Measurements from ENCODE around the gene ZNF23.

ZNF23 gene

GRCh38 chr16:71439523-71439922 is 22.5 kb downstream of the ZNF23 start:
- TF ChIP-seq, protein P1, sequence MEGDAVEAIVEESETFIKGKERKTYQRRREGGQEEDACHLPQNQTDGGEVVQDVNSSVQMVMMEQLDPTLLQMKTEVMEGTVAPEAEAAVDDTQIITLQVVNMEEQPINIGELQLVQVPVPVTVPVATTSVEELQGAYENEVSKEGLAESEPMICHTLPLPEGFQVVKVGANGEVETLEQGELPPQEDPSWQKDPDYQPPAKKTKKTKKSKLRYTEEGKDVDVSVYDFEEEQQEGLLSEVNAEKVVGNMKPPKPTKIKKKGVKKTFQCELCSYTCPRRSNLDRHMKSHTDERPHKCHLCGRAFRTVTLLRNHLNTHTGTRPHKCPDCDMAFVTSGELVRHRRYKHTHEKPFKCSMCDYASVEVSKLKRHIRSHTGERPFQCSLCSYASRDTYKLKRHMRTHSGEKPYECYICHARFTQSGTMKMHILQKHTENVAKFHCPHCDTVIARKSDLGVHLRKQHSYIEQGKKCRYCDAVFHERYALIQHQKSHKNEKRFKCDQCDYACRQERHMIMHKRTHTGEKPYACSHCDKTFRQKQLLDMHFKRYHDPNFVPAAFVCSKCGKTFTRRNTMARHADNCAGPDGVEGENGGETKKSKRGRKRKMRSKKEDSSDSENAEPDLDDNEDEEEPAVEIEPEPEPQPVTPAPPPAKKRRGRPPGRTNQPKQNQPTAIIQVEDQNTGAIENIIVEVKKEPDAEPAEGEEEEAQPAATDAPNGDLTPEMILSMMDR (IDR thresholded peaks at IDR 0.05; ENCODE audit: insufficient read depth, low read length, missing control alignments): no peak
- ChIA-PET CTCF (interaction anchor here (0.7 to 1.2 kb wide), 3 partner anchors 10 to 58 kb away, joined by 3 read pairs; no protein-coding TSS in a partner anchor), POLR2A (no interaction called here)
- no peak overlapping the region for H3K4me3 ChIP-seq (ENCODE audit: low read depth, low read length)
- no peak for DNase-seq (ENCODE audit: low read depth, low spot score)

DNA sequence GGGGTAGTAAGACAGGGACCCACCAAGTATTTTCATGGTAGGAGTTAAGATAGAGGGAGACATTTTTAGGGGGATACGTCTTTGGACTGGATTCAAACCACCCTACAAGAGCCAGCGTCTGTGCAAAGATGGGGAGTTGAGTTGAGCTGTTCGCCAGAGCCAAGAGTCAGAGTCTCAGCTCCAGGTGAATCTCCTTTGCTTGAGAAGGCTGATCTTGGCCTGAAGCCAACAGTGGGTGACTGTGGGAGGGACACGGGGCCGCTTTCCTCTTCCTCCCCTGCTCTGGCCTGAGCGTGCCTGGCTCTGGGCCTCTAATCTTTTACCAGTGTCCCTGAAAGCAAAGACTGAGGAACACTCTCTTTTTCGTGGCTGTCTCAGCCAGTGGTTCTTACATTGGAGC is 25.6 kb downstream of the ZNF23 start:
- H3K4me3 ChIP-seq (ENCODE audit: low read depth, low read length): no peak overlapping the region
- POLR2A ChIA-PET: no interaction called here
- DNase-seq (ENCODE audit: low read depth, low spot score): no peak
- TF ChIP-seq, protein P1 (IDR thresholded peaks at IDR 0.05; ENCODE audit: insufficient read depth, low read length, missing control alignments): no peak
- CTCF ChIA-PET: no interaction called here

GRCh38 chr16:71432906-71433305 is 29.1 kb downstream of the ZNF23 start:
- ChIA-PET POLR2A (no interaction called here), CTCF (interaction anchor here (2.4 kb wide), 1 partner anchor 21 kb away, joined by 14 read pairs; no protein-coding TSS in a partner anchor)
- TF ChIP-seq, protein P1 (IDR thresholded peaks at IDR 0.05; ENCODE audit: insufficient read depth, low read length, missing control alignments): no peak
- no peak overlapping the region for H3K4me3 ChIP-seq (ENCODE audit: low read depth, low read length)
- DNase-seq (ENCODE audit: low read depth, low spot score): no peak

- CTCF ChIA-PET: no interaction called here
- DNase-seq (ENCODE audit: low read depth, low spot score): no peak
- TF ChIP-seq, protein P1 (IDR thresholded peaks at IDR 0.05; ENCODE audit: insufficient read depth, low read length, missing control alignments): no peak
- no peak overlapping the region for H3K4me3 ChIP-seq (ENCODE audit: low read depth, low read length)
- POLR2A ChIA-PET: no interaction called here
These were observed 30.1 kb downstream of the ZNF23 start for GRCh38 chr16:71431991-71432390.

GRCh38 chr16:71431176-71431575 is 30.9 kb downstream of the ZNF23 start:
- H3K4me3 ChIP-seq (ENCODE audit: low read depth, low read length): no peak overlapping the region
- ChIA-PET POLR2A (no interaction called here), CTCF (no interaction called here)
- TF ChIP-seq, protein P1 (IDR thresholded peaks at IDR 0.05; ENCODE audit: insufficient read depth, low read length, missing control alignments): no peak
- DNase-seq (ENCODE audit: low read depth, low spot score): no peak

- POLR2A ChIA-PET: no interaction called here
- TF ChIP-seq, protein P1 (IDR thresholded peaks at IDR 0.05; ENCODE audit: insufficient read depth, low read length, missing control alignments): no peak
These were observed 31.3 kb downstream of the ZNF23 start for GRCh38 chr16:71430744-71431143.

More at GRCh38 chr16:71430744-71431143, 31.3 kb downstream of the ZNF23 start:
- no peak for DNase-seq (ENCODE audit: low read depth, low spot score)
- CTCF ChIA-PET: no interaction called here
- H3K4me3 ChIP-seq (ENCODE audit: low read depth, low read length): no peak overlapping the region

Data from AG04449 (cell line).